PC-3 (cell line): ENCODE results near the gene TARBP1.

Experiments used
- CTCF ChIP-seq: fragments of 300-600 bp; sonication (generic); conservative IDR thresholded peaks from 2 replicates; pipeline ENCODE4 v1.5.1; 2017; ENCODE audit warnings: antibody characterized with exemption, low read depth, mild to moderate bottlenecking, low read length
- EZH2phosphoT487 ChIP-seq: fragments of 300-600 bp; sonication (generic); IDR thresholded peaks from 2 replicates; pipeline ENCODE4 v1.6.1; 2018; ENCODE audit warnings: mild to moderate bottlenecking, antibody characterized with exemption, low read length, borderline replicate concordance

- TF ChIP-seq CTCF (no peak), EZH2phosphoT487 (no peak)
Observed at GRCh38 chr1:234463749-234464148, 15.2 kb downstream of the TARBP1 start.
